GM21619 (cell line): ENCODE measurements around the gene PDE4B.
"Not testable (repeated sequence)": the region's sequence is repeated elsewhere in the genome, so short reads cannot be mapped to it uniquely, and the experiment has no call there.

Experiments used
- ATAC-seq: cut with Tn5 transposase; IDR thresholded peaks from one replicate; pipeline ENCODE4 v1.9.1; 2021; ENCODE audit not compliant: unreplicated experiment

PDE4B gene

DNA sequence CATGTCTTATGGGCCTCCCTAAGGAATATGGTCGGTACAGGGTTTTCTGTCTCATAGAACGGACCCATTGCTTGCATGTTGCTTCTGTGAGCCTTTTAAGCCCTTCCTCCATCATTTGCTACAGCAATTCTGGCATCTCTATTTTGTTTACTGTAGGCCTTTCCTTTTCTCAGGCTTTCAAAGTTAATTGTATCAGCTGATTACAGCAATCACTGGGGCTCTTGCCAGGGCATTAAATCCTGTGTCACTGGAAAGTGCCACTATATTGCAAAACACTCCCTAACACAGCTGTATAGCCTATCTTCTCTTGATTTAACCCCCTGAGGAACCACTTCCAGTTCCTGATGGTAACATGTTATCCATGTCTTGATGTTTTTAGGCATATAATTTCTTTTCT is 156.5 kb downstream of the PDE4B start:
- no peak for ATAC-seq

DNA sequence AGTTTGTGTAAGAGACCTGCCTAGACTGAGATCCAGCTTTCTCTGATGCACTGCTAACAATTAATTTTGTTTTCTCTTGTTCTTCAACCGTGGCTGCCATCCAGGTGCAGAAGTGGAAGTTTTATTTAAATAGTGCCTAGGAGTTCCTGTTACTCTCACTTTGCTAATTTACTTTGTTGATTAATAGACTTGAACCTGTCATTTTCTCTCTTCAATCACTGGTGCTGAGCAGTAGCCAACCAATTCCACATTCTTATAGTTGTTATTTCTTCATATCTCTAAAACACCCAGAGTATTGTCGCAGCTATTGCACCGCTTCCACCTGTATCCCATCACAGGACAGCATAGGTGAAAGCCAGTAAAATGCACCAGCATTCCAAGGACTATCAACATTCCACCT is 157.2 kb downstream of the PDE4B start:
- ATAC-seq = no peak

DNA sequence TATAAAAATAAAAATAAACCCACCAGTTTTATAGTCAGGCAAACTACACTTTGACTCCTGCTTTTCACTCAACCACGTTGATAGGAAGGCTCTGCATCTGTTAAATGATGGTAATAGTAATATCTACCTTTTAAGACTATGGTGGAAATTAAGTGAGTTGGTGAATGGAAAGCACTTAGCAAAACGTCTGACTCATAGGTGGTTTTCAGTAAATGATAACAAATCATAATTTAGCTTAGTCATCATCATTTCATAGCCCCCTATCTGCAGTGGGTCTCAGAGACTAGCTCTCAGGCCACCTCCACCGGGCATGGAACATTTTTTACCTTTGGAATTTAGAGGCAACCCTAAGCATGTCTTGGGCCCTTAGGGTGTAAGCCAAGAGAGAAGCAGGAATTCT is 160.0 kb downstream of the PDE4B start:
- ATAC-seq = no peak

DNA sequence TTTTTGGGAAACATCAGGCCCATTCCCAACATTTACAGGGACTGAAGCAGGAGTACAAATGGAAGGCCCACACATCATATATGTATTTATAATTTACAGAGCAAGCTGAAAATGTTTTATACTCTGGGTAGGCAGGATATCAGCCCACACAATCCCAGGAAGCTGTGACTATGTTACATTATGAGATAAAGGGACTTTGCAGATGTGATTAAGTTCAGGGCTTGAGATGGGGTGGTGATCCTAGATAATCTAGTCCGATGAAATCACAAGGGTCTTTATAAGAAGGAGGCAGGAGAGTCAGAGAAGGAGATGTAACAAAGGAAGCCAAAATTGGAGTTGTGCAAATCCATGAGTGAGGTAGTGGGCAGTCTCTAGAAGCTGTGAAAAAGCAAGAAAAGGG is 160.5 kb downstream of the PDE4B start:
- ATAC-seq = no peak

DNA sequence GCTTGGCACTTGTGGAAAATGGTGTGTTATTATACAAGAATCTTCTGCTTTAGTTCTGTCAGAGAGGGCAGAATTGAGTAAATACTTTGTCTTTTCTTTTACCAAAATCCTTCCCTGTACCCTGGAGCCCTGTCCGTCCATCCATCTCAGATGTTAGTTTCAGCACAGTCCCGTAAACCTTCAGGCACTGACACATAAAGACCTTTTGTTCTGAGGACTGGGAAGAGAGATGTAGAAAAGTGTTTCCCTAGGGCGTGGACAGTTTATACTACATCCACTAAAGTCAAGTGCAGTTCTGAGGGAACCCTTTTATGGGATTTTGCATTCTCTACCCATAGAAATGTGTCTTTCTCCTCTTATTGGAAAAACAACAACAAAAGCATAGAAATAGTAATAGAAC is 162.4 kb downstream of the PDE4B start:
- ATAC-seq = no peak

DNA sequence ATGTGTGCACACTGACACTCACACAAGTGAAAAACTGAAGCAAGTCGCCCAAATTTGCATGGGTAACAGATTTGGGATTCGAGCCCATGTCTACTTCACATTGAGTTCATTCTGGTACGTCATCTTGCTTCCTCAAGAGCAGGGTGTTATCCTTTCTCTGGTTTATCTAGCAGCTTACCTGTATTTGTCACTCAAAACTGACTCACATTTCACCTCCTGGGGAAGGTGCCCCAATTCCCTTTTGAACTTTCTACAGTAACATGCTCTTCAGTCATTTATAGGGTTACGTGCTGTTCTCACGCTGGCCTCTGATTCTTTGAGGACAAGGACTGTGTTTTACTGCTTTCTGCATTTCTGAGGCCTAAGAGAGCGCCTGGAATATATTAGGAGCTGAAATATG is 162.8 kb downstream of the PDE4B start:
- no peak for ATAC-seq

DNA sequence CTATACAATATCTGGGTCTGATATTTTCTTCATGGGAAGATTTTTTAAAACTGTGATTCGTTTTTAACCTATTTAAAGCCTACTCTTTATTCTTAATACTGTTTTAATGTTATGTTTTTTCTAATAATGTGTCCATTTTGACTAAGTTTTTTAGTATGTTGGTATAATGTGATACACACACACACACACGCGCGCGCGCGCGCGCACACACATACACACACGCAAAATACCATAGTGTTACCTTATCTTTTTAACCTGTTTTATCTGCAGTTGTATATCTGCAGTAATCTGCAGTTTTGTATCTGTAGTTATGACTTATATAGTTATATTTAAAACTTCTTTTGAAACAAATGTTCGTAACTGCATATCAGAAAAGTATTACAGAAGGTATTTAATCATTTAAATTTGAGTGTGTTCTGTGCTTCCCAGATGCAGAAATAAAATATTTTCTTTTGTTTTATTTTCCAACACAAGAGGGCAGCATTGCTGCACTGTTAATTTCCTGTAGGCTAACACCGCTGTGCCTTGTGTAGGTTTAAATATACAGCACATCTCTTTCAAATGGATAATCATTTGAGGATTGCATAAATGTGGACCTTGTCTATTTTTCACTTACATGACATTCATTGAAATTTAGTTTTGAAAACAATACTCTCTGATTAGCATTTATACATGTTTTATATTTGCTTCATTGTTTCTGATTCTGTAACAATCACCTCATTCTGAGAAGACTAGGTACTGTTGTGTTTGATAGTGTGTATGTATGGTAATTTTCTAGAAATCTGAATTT is 166.1 kb downstream of the PDE4B start:
- ATAC-seq = peak; percentile 76

DNA sequence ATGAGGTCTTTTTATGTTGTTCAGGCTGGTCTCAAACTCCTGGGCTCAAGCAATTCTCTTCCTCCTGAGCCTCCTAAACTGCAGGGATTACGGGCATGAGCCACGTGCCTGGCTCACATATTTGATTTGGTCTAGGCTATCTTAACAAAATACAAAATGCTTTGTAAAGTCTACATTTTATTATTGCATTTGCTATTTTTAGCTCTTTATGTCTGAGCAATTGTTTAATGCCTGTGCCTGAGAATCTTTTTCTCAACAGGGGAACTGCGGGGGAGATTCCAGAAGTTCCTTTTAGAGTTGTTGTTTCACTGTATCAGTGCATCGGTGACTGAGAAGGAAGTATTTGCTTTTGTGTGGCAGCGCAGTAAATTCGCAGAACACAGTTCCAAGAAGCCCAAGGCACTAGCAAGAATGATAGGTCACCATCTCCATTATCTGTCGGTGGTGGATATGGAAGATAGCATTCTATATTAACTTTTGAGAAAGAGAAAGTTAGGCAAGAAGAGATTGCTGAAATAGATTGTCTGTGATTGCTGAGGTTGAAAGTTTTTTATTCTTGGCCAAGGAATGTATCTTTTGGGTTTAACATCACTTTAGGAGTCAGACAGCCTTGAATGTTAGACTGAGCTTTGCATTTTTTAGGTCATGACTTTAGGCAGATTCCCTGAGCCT is 167.3 kb downstream of the PDE4B start:
- no peak for ATAC-seq

DNA sequence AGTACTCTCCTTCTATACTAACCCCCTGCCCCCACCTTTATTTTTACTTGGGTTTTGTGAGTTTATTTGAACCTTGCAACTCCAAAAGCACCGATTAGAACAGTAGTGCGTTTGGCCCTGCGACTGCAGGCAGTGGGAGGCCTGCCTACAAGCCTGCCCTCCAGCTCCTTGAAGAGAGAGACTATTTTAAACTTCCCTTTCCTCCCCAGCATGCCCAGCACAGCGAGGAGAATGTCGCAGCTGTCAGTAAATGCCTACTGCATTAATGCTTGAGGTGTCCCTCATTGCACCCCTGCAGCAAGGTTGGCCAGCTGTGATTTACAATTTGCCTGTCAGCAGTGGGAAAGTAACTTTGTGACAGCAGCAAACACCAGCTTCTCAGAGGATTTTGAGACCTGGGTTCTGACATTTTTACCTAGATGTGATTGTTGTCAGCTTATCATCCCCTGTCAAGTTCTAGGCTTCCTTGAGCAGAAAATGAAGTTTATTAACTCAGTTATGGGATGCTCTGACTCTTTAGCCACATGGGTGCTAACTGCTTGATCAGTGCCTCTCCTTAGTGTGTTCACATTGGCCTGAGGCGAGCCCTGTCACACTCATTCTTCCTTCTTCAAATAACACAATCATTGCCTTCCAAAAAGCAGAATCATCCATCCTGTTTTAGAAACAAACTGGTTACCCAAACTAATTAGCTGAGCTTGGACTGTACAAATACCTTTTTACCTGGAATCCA is 170.6 kb downstream of the PDE4B start:
- no peak for ATAC-seq

DNA sequence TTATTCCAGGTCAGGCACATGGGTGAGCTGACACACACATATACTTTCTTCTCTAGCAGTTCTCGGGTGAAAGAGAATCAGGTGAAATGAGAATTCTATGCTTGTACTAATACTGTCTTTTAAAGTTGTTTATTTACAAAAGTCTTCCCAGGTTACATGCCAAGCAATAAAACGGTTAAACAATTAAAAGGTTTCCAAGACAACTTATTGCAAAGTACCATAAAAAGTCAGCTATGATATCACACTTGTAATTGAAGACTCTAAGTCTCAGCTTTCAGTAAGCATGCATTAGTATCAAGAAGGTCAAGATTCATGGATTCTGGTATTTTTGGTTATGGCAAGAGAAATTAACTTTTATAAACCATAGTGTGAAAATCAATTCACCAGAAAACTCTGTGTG is 171.4 kb downstream of the PDE4B start:
- ATAC-seq = no peak

DNA sequence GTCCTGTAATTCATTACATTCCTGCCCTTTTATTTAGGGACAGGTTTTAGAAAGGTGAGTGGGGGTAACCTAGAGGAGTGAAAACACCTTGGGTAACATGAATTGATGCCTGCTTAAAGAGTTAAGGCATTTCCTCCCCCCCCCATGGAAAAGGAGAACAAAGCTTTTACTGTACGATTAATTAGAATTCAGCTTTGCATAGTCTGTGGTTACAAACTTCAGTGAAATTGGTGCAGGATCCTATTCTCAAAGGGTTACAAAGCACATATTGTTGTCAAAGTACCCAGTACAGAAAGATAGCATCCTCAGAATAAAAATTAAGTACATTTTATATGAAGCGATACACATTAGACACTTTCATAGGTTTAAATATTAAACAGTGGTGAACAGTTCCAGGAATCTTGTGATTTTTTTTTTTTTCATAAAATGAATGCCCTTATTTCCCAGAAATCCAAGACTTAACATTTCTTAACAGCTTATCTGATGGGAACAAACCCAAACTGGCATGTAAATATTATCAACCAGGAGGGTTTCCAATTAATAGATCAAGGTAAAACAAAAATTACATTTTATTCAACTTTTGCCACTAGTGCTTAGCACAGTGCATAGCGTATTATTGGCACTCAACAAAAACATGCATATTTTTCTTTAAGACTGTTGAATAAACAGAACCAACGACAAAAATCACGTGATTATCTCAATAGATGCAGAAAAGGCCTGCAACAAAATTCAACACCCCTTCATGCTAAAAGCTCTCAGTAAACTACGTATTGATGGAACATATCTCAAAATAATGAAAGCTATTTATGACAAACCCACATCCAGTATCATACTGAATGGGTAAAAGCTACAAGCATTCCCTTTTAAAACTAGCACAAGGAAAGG is 172.7 kb downstream of the PDE4B start:
- no peak for ATAC-seq

DNA sequence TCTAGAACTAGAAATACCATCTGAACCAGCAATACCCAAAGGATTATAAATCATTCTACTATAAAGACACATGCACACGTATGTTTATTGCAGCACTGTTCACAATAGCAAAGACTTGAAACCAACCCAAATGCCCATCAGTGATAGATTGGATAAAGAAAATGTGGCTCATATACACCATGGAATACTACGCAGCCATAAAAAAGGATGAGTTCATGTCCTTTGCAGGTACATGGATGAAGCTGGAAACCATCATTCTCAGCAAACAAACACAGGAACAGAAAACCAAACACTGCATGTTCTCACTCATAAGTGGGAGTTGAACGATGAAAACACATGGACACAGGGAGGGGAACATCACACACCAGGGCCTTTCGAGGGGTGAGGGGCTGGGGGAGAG is 174.8 kb downstream of the PDE4B start:
- ATAC-seq = not testable (repeated sequence)

DNA sequence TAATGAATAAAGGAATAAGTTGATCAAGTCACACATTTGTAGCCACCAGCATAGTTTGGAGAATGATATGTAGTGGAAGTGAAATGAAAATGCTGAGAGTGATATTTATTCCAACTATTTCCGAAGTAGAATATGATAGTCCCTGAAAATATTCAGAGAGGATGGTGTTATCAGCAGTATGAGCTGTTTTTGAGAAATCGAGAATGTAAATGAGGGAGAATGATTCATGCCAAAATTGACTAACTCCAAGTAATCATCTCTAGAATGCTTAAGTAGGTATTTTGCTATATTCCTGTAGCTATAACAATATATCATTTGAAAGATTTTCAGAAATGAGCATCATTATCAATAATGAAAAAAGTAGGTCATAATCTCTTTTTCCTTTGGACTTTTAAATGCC is 178.9 kb downstream of the PDE4B start:
- no peak for ATAC-seq

DNA sequence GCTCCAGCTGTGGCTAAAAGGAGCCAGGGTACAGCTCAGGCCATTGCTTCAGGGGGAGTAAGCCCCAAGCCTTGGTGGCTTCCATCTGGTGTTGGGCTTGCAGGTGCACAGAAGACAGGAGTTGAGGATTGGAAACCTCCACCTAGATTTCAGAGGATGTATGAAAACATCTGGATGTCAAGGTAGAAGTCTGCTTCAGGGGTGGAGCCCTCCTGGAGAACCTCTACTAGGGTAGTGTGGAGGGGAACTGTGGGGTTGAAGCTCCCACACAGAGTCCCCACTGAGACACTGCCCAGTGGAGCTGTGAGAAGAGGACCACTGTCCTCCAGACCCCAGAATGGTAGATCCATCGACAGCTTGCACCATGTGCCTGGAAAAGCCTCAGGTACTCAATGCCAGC is 183.0 kb downstream of the PDE4B start:
- ATAC-seq = no peak

DNA sequence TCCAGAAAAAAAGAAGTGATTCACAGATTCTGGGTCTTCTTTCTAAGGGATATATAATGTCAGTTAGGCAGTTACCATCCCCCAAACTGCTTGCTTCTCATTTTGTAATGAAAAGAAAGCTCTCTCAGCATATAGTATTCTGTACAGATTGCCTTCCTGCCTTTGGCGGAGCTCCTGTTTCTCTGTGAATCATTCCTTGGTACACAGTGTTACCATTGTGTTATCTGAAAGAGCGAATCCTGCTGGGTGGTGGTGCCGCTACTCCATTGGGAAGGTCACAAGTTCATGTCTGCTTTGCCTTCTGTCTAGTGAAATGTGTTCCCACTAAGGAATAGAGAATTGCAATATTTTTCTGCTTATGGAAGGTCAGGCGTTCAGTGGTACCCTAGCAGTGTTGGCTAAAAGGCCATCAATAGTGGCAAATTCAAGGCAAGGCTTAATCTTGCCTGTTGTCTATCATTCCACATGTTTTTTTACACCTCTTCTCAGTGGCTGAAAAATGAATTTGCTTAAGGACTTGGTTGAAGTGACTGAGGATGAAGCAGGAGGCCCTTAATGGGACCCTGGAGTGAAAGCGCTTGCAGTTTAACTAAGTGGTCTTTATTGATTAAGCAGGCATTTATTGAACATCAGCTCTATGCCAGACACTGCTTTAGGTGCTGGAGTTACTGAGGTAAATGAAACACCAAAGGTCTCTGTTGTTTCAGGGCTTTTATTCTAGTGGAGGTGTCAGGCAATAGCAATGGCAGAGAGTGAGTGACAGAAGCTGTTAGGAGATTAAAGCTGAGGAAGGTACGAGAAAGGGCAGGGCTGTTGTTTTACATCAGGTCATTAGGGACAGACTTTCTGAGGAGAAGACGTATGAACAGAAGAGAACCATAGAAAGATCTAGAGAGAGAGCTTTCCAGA is 186.7 kb downstream of the PDE4B start:
- ATAC-seq = no peak

DNA sequence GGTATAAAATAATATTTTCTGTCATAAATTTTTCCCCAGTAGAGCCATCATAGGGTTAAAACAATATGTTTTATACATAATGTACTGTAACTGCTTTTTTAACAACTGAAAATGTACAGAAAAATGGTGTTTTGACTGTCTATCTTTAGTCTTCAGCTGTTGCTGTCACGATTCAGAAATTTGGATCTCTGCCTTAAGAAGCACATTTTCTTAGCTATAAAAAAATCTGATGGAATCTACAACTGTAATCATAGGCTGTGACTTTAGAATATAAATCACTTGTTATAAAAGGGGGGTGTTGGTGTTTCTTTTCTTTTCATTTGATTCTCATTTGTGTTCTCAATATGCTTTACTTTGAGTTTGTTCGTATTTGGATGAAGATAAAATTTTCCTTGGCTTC is 187.5 kb downstream of the PDE4B start:
- ATAC-seq = no peak

DNA sequence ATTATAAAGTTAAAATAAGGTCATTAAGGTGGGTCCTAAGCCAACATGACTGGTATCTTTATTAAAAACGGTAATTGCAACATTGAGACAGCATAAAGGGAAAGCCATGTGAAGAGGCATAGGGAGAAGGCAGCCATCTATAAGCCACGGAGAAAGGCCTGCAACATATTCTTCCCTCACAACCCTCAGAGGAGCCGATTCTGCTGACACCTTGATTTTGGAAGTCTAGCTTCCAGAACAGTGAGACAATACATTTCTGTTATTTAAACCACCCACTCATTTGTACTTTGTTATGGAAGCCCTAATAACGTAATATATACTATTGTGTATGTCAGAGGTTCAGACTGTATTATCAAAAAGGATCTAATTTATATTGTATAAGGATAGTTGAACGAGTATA is 190.8 kb downstream of the PDE4B start:
- no peak for ATAC-seq

DNA sequence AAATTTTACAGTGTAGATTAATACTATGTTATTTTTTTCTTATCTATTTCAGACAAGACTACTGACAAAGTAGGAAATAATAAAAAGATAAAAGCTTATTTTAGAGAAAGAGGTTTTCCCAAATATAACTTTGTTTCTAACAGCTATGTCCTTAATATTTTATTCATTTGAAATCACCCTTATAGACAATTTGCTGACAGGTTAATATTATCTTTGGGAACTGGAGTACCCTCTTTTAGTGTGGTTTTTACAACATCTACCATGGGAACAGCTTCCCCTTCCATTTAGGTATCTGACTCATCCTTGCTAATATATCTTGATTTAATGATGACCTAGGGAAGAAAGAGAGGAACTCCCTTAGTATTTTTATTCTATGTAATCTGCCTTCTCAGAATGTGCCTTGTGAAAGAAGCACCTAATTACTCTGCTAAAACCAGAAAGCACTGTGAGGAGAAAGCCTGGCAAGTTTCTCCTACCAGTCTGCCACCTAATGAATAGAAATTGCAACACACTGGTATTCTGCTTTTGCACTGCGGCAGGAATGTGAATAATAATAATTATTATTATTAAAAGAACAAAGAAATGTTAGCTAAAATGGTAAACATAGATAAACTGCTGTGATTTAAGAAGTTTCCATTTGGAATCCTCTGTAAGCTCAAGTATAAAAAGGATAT is 192.8 kb downstream of the PDE4B start:
- ATAC-seq = no peak

DNA sequence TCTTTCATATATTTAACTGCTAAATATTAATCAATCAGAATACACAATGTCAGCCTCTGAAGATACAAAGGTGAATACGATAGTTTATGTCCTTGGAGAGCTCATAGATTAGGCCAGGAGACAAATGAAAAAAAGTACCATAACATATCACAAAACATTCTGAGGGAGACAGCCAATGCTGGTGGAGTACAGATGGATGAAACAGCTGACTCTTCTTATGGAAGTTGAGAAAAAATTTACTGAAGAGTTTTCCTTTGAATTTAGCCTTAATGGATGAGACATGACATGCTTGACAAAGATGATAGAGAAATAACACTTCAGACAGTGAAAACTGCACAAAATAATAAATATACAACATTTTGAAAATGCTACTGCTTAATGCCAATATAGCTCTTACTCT is 193.5 kb downstream of the PDE4B start:
- ATAC-seq = no peak

DNA sequence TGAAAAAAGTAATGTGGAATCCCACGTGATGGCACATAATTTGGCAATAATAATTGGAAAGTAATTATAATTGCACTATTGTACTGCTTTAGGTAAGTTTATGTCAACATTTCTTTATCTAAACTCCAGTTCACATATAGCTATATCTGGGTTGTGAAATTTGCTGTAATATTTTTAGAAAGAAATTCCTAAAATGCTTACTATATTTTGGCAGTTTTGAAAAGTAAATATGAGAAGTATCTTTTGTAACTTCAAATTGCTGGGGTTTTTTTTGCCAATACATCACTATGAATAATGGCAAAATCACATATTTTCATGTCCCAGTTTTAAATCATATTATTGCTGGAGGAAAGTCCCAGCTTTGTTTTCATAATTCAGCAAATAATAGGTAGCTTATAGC is 197.5 kb downstream of the PDE4B start:
- ATAC-seq = no peak
